ENCODE results near the gene FAM107B. TPM values are rescaled to one million over a fixed set of nuclear protein-coding genes. Genes with fewer than 3 reads are reported as not detected.
"Not testable (repeated sequence)": the region's sequence is repeated elsewhere in the genome, so short reads cannot be mapped to it uniquely, and the experiment has no call there.

Gene FAM107B
- total and polyA plus RNA-seq, 10 of the 15 experiments (the other 5 are each of a cell fraction or from before 2014, with no cell fraction given), result 22.9 to 162 (median 86.6) TPM

- TF ChIP-seq, protein P1, sequence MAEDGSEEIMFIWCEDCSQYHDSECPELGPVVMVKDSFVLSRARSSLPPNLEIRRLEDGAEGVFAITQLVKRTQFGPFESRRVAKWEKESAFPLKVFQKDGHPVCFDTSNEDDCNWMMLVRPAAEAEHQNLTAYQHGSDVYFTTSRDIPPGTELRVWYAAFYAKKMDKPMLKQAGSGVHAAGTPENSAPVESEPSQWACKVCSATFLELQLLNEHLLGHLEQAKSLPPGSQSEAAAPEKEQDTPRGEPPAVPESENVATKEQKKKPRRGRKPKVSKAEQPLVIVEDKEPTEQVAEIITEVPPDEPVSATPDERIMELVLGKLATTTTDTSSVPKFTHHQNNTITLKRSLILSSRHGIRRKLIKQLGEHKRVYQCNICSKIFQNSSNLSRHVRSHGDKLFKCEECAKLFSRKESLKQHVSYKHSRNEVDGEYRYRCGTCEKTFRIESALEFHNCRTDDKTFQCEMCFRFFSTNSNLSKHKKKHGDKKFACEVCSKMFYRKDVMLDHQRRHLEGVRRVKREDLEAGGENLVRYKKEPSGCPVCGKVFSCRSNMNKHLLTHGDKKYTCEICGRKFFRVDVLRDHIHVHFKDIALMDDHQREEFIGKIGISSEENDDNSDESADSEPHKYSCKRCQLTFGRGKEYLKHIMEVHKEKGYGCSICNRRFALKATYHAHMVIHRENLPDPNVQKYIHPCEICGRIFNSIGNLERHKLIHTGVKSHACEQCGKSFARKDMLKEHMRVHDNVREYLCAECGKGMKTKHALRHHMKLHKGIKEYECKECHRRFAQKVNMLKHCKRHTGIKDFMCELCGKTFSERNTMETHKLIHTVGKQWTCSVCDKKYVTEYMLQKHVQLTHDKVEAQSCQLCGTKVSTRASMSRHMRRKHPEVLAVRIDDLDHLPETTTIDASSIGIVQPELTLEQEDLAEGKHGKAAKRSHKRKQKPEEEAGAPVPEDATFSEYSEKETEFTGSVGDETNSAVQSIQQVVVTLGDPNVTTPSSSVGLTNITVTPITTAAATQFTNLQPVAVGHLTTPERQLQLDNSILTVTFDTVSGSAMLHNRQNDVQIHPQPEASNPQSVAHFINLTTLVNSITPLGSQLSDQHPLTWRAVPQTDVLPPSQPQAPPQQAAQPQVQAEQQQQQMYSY (CRISPR knock-in tag; IDR thresholded peaks at IDR 0.05), result no peak
- TF ChIP-seq EGR1 (IDR thresholded peaks at IDR 0.05; ENCODE audit: borderline replicate concordance in 1 of 2, low read depth in 2 of 2, low read length in 2 of 2), result no peak
- TF ChIP-seq PML (IDR thresholded peaks at IDR 0.05; ENCODE audit: low read length), result no peak
- TF ChIP-seq POLR2A (IDR thresholded peaks at IDR 0.05; ENCODE audit: low read depth, low read length), result no peak
- TF ChIP-seq LARP7 (IDR thresholded peaks at IDR 0.05), result no peak
- no peak for TF ChIP-seq ZNF384 (IDR thresholded peaks at IDR 0.05; ENCODE audit: borderline replicate concordance, low read depth, low read length)
- TF ChIP-seq RUNX3 (IDR thresholded peaks at IDR 0.05; ENCODE audit: low read length), result no peak
- no peak for TF ChIP-seq KAT2A (conservative IDR thresholded peaks at IDR 0.05; ENCODE audit: control insufficient read depth, low read depth, low read length)
- TF ChIP-seq ZBTB33 (IDR thresholded peaks at IDR 0.05), result no peak
- TF ChIP-seq TAF1 (IDR thresholded peaks at IDR 0.05; ENCODE audit: borderline replicate concordance, low read depth, low read length), result no peak
Observed at GRCh38 chr10:14688606-14689005, 86.1 kb downstream of the FAM107B start (continued).

DNA sequence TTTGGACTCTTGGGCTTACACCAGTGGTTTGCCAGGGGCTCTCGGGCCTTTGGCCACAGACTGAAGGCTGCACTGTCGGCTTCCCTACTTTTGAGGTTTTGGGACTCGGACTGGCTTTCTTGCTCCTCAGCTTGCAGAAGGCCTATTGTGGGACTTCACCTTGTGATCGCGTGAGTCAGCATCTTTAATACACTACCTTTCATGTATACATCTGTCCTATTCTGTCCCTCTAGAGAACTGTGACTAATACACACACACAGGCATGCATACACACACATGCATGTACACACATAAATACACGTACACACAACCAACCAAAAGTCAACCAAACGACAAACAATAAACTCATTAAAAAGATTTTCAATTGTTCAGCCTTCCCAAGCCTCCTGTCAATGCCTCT, 86.5 kb downstream of the FAM107B start:
- in situ Hi-C loops (cut with MboI); ATAC-seq: not testable (repeated sequence)

More for the DNA sequence above, 86.5 kb downstream of the FAM107B start:
- H3K4me1 ChIP-seq (ENCODE audit: control insufficient read depth, insufficient read depth, low read length); H3K9ac ChIP-seq (ENCODE audit: control insufficient read depth, insufficient read depth, low read length); H3K9me3 ChIP-seq (replicated peaks; ENCODE audit: control insufficient read depth, insufficient read depth, low read length); H3K79me2 ChIP-seq (ENCODE audit: control insufficient read depth, insufficient read depth, low read length); H3K27me3 ChIP-seq (replicated peaks in 1 of 2; ENCODE audit: control insufficient read depth in 2 of 2, insufficient read depth in 2 of 2, low read length in 1 of 2); H2AFZ ChIP-seq (ENCODE audit: control insufficient read depth, low read depth, low read length); H3K4me2 ChIP-seq (ENCODE audit: control insufficient read depth, insufficient read depth); H3K36me3 ChIP-seq (ENCODE audit: control insufficient read depth in 2 of 2, insufficient read depth in 2 of 2, low read length in 1 of 2); CTCF ChIA-PET; H3K4me3 ChIP-seq; FAIRE-seq; RAD21 ChIA-PET (ENCODE audit: unreplicated experiment); H3K27ac ChIP-seq (ENCODE audit: control insufficient read depth, insufficient read depth); POLR2A ChIA-PET; BruUV-seq (replicated peaks); intact Hi-C loops (cut with micrococcal nuclease; ENCODE audit: unreplicated experiment); H4K20me1 ChIP-seq (ENCODE audit: control insufficient read depth, insufficient read depth); DNase-seq (ENCODE audit: low read depth, low spot score): not testable (repeated sequence)
- SMC1A ChIA-PET (ENCODE audit: uncharacterized antibody, unreplicated experiment), result interaction anchor here (1.1 to 2.0 kb wide), 3 partner anchors 12 to 123 kb away, joined by 3 to 9 read pairs (median 3); no protein-coding TSS in a partner anchor
- 66% methylated on average over 7 of the region's 7 CpGs for WGBS (ENCODE audit: insufficient coverage, insufficient replicate concordance, low lambda C conversion rate, missing lambda C conversion rate)

Measured in GM12878 (cell line).